Left colon (tissue), 2 donors: ENCODE measurements around the gene PMIS2. TPM values are rescaled to one million over a fixed set of nuclear protein-coding genes. Genes with fewer than 3 reads are reported as not detected.

Experiments used
- ATAC-seq: fragments of 200-7000 bp; cut with Tn5 transposase; one replicate; pipeline ENCODE4 v1.9.1; 2020; ENCODE audit warnings: mild to moderate bottlenecking, moderate library complexity
- DNase-seq, 2 donors: peaks; one replicate each; pipeline ENCODE4 v3.0.0-alpha.2; 2020
- intact Hi-C, 2 donors: fragments of 100-400 bp; cut with DNase I in 1 of 2; cut with micrococcal nuclease in 1 of 2; formaldehyde crosslinking; loops; one replicate each; pipeline versions ENCODE4 v1.11.2 to v1.14.0; 2022; cut with DNase I, micrococcal nuclease
- total RNA-seq, 2 donors: library from RNA; stranded (reverse); fragmentation: NEBNext Ultra II Directional; extraction: Animal tissue kit (Norgen Biotek cat#: 25700); gene quantifications; one replicate each; pipeline ENCODE4 v1.2.1, GENCODE V29; 2021
- donor health status: DM: no; HTN: no; CAD: no.
- donor health status: DM: yes; HTN: yes; CAD: no.

PMIS2 gene
- total RNA-seq, 2 donors from 2014 or later = not detected

- intact Hi-C loops = no loop called here
- DNase-seq (no peak), ATAC-seq (no peak)
These were observed 32.9 kb downstream of the PMIS2 start for GRCh38 chr19:35618857-35619256.

GRCh38 chr19:35619290-35619923 lies 33.4 kb downstream of the PMIS2 start:
- DNase-seq (no peak), ATAC-seq (no peak)
- intact Hi-C loops = no loop called here

- intact Hi-C loops = no loop called here
- DNase-seq (no peak), ATAC-seq (no peak)
These were observed 34.0 kb downstream of the PMIS2 start for GRCh38 chr19:35620001-35620400.

GRCh38 chr19:35621708-35622107 lies 35.7 kb downstream of the PMIS2 start:
- intact Hi-C loops = no loop called here
- no peak for ATAC-seq
- no peak for DNase-seq

DNA sequence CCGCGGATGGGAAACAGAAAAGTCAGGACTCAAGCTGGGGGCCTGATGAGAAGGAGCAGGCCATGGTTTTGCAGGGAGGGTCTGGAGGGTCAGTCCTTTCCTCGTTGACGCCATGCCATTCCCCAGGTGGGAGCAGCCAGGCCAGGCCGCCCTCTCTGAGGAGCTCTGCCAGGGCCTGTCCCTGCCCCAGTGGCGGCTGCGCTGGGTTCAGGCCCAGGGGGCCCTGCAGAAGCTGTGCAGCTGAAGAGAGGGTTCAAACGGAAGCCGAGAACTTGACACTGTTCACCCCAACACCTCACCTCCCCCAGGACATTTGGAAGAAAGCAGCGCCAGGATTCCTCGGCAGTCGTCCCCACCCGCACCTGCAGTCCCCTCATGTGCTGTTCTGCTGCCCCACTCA lies 36.8 kb downstream of the PMIS2 start:
- ATAC-seq (no peak), DNase-seq (no peak)
- intact Hi-C loops = no loop called here

GRCh38 chr19:35623327-35624010 lies 37.5 kb downstream of the PMIS2 start:
- intact Hi-C loops = no loop called here
- DNase-seq (no peak), ATAC-seq (no peak)

DNA sequence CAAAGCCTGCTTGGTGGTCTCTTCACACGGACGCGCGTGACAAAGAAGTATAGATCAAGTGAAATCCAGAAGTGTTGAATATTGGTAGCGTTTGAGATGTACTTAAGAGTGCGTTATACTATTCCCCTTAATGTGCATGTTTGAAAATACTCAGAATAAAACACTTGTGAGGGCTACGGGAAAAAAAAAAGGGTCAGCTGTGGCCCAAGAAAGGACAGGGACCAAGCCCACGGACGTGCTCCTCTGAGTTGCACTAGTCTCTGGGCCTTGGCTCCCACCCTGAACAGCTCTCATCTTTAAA lies 42.2 kb downstream of the PMIS2 start:
- ATAC-seq (no peak), DNase-seq (no peak)
- intact Hi-C loops = no loop called here

DNA sequence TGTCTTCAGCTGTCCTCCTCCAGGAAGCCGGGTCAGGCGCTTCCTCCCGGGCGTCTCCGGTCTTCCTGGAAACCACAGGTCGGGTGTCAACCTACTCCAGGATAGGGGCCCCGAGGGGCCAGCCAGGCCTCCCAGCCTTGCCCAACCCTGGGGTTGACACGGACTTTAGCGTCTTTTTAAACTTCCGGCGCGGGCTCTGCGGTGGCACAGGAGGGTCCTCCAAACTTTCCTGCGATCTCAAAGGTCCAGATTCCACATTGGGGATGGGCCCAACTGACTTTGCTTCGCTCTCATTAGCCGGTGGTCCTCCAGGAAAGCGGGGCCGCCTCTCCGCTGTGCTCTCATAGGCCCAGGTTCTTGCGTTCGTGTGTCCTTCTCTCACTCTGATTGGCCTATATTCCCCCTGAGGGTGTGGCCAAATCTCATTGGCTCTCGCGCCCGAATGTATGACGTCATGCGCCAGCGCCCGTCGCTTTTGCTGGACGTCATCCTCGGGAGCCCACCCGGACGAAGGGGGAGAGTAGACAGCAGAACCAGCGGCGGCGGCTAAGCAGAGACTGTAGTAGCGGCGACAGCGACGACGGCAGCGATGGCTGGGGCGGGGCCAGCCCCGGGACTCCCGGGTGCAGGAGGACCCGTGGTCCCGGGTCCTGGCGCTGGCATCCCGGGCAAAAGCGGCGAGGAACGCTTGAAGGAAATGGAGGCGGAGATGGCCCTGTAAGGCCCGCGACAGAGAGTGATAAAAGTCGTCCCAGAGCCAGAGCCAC lies 42.8 kb downstream of the PMIS2 start, which contains the start of gene RBM42:
TSS of gene RBM42 (plus strand) at position 472 of the 767 bp plus-strand sequence. CDS start at position 590, 118 bp downstream.
- intact Hi-C loops = no loop called here
- peak; percentile 99 for ATAC-seq
- DNase-seq = peak; percentile 96 to 98

DNA sequence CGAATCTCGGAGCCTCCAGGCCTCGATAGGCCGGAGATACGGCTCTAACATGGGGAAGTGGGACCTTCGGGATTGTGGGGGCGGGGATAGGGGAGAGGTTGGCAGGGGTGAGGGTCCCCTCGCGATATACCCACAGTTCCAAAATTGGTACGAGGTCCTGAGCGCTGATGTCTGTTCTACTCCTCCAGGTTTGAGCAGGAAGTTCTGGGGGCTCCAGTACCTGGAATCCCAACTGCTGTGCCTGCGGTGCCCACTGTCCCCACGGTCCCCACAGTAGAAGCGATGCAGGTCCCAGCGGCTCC lies 43.3 kb downstream of the PMIS2 start:
- ATAC-seq (no peak), DNase-seq (no peak)
- intact Hi-C loops = no loop called here

DNA sequence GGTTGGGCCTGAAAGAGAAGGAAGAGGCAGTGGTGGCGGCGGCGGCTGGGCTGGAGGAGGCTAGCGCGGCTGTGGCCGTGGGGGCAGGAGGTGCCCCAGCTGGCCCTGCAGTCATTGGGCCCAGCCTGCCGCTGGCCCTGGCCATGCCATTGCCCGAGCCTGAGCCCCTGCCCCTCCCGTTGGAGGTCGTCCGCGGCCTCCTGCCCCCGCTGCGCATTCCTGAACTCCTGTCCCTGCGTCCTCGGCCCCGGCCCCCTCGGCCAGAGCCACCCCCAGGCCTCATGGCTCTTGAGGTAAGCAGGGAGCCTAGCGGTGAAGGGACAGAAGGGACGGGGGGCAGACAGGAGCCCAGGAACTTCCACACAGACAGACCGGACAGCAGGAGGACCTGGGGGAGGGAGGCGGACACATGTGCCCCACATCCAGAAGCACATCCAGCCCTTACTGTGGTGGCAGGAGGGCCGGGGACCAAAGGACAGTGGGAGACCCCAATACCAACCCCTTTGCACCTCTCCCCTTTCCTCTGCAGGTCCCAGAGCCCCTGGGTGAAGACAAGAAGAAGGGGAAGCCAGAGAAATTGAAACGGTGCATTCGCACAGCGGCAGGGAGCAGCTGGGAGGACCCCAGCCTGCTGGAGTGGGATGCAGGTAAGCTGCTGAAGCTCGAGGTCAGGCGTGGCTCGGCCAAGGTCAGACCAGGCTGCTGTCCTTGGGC lies 47.9 kb downstream of the PMIS2 start:
- intact Hi-C loops = no loop called here
- ATAC-seq = no peak
- DNase-seq = no peak

GRCh38 chr19:35636651-35637050 lies 50.7 kb downstream of the PMIS2 start:
- DNase-seq = no peak
- ATAC-seq = no peak
- intact Hi-C loops = no loop called here

Other genes with a start within 250 kb of the PMIS2 start
- gene FFAR1, start 238.3 kb upstream of the PMIS2 start, total RNA-seq = under 1 TPM in 1 of 2 donors, not detected in 1; 0.11 TPM
- gene FFAR3, start 227.7 kb upstream of the PMIS2 start, total RNA-seq = not detected
- gene GPR42, start 215.1 kb upstream of the PMIS2 start, total RNA-seq = not detected
- 1 to 10 TPM; 1.2 to 1.8 TPM for gene FFAR2, start 137.9 kb upstream of the PMIS2 start, total RNA-seq
- gene KRTDAP, start 95.7 kb upstream of the PMIS2 start, total RNA-seq = not detected
- gene DMKN, start 72.5 kb upstream of the PMIS2 start, total RNA-seq = 10 to 100 TPM in 1 of 2 donors, 1 to 10 TPM in 1; 8.8 to 13.8 TPM
- not detected for gene SBSN, start 57.9 kb upstream of the PMIS2 start, total RNA-seq
- not detected for gene GAPDHS, start 52.7 kb upstream of the PMIS2 start, total RNA-seq
- gene TMEM147, start 40.5 kb upstream of the PMIS2 start, total RNA-seq = 10 to 100 TPM; 55.1 to 61.2 TPM
- not detected for gene ATP4A, start 22.5 kb upstream of the PMIS2 start, total RNA-seq
- 1 to 10 TPM; 5.0 to 7.7 TPM for gene HAUS5, start 26.6 kb downstream of the PMIS2 start, total RNA-seq
- 10 to 100 TPM; 66.5 to 73.7 TPM for gene RBM42, start 42.9 kb downstream of the PMIS2 start, total RNA-seq
- 1 to 10 TPM in 1 of 2 donors, under 1 TPM in 1; 0.87 to 1.7 TPM for gene ETV2, start 55.6 kb downstream of the PMIS2 start, total RNA-seq
- 100 to 1,000 TPM; 725 to 901 TPM for gene COX6B1, start 62.1 kb downstream of the PMIS2 start, total RNA-seq
- under 1 TPM; 0.20 to 0.27 TPM for gene UPK1A, start 80.3 kb downstream of the PMIS2 start, total RNA-seq
- gene ZBTB32, start 118.4 kb downstream of the PMIS2 start, total RNA-seq = 1 to 10 TPM in 1 of 2 donors, under 1 TPM in 1; 0.15 to 1.1 TPM
- 10 to 100 TPM; 34.8 to 40.1 TPM for gene KMT2B, start 131.8 kb downstream of the PMIS2 start, total RNA-seq
- 1 to 10 TPM; 4.1 to 7.7 TPM for gene IGFLR1, start 156.3 kb downstream of the PMIS2 start, total RNA-seq
- 10 to 100 TPM; 14.5 to 17.3 TPM for gene U2AF1L4, start 159.2 kb downstream of the PMIS2 start, total RNA-seq
- gene PSENEN, start 159.5 kb downstream of the PMIS2 start, total RNA-seq = 10 to 100 TPM; 82.2 to 86.0 TPM
- gene LIN37, start 162.4 kb downstream of the PMIS2 start, total RNA-seq = 1 to 10 TPM; 5.9 to 6.1 TPM
- 10 to 100 TPM in 1 of 2 donors, 1 to 10 TPM in 1; 4.5 to 16.4 TPM for gene HSPB6, start 170.9 kb downstream of the PMIS2 start, total RNA-seq
- 10 to 100 TPM; 16.8 to 19.5 TPM for gene PROSER3, start 172.0 kb downstream of the PMIS2 start, total RNA-seq
- gene ARHGAP33, start 189.4 kb downstream of the PMIS2 start, total RNA-seq = 10 to 100 TPM in 1 of 2 donors, 1 to 10 TPM in 1; 9.7 to 10.1 TPM
- not detected for gene PRODH2, start 226.7 kb downstream of the PMIS2 start, total RNA-seq